ENCODE data around the gene C1QA.

GRCh38 chr1:22654692-22655091, 18.3 kb downstream of the C1QA start:
- TF ChIP-seq CTCF (IDR thresholded peaks at IDR 0.05) (no peak), POLR2A (IDR thresholded peaks at IDR 0.05) (no peak)

Data from right lobe of liver (tissue), 4 donors.